GM21825 (cell line): ENCODE results near the gene LMX1B.

Source experiments
- ATAC-seq: cut with Tn5 transposase; IDR thresholded peaks from one replicate; pipeline ENCODE4 v1.9.1; 2021; ENCODE audit warnings: mild to moderate bottlenecking, moderate library complexity; ENCODE audit not compliant: unreplicated experiment

The LMX1B gene

GRCh38 chr9:126734877-126735276, 121.1 kb downstream of the LMX1B start:
- ATAC-seq, result no peak

GRCh38 chr9:126735482-126735881, 121.8 kb downstream of the LMX1B start:
- ATAC-seq, result no peak

- no peak for ATAC-seq
Measured at GRCh38 chr9:126738553-126738952, 124.8 kb downstream of the LMX1B start.

GRCh38 chr9:126743041-126743440, 129.3 kb downstream of the LMX1B start:
- no peak for ATAC-seq

GRCh38 chr9:126745574-126746411, 132.1 kb downstream of the LMX1B start:
- no peak for ATAC-seq
